GM18511 (cell line): ENCODE measurements around the gene SYNGR3.
"Not testable (repeated sequence)": the region's sequence is repeated elsewhere in the genome, so short reads cannot be mapped to it uniquely, and the experiment has no call there.

Experiments
- ATAC-seq: cut with Tn5 transposase; IDR thresholded peaks from one replicate; pipeline ENCODE4 v1.9.1; 2021; ENCODE audit warnings: mild to moderate bottlenecking, moderate library complexity; ENCODE audit not compliant: unreplicated experiment

Gene SYNGR3

DNA sequence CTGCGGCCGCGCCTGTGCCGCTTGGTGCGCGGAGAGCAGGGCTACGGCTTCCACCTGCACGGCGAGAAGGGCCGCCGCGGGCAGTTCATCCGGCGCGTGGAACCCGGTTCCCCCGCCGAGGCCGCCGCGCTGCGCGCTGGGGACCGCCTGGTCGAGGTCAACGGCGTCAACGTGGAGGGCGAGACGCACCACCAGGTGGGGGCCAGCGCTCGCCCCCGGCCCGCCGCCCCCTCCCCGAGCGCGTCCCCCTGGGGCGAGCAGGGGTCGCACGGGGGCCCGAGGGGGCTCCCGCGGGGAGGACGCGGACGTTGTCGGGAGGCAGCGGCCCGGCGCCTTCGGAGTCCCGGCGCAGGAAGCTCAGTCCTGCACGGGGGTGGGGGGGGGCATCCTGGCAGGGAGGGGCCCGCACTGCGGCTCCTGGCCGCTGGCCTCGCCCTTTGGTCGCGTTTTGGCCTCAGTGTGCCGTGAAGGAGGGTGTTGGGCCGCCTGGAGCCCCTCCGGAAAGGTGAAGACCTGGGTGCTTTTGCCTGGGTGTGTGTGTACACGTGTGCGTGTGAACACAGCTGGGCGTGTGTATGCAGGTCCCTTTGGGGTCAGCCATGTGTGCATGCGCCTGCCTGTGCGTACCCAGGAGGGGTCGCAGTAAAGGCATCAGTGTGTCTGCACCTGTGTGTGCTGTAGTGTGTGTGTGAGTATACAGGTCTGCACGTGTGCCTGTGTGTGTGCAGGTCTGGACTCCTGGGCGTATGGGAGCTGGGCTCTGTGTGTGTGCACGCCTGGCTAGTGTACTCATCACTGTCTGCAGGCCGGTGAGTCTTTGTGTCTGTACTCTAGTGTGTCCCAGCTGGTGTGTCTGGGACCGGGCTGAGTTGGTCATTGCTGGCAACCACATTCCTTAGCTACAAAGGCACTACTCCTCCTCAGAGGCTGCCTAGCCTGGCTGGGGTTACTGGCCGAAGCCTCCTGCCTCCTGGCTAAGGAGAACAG lies 37.5 kb downstream of the SYNGR3 start:
- no peak for ATAC-seq

DNA sequence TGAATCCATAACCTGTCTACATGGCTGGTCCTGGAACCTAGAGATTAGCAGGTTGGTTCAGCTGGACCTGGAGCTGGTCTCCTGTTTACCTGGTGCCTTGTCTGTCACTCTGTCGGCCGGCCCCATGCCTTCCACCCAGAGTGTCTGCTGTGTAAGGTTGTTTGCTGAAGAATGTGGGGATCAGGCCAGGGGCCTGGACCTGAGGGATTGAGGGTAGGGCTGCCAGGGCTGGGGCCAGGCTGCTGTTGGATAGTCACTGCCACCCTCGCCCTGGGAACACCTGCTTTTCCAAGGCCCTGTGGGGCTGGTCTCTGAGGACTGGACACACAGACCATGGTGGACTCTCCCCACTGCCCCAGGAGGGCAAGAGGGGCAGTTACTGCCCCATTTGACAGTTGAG lies 38.4 kb downstream of the SYNGR3 start:
- ATAC-seq: no peak

DNA sequence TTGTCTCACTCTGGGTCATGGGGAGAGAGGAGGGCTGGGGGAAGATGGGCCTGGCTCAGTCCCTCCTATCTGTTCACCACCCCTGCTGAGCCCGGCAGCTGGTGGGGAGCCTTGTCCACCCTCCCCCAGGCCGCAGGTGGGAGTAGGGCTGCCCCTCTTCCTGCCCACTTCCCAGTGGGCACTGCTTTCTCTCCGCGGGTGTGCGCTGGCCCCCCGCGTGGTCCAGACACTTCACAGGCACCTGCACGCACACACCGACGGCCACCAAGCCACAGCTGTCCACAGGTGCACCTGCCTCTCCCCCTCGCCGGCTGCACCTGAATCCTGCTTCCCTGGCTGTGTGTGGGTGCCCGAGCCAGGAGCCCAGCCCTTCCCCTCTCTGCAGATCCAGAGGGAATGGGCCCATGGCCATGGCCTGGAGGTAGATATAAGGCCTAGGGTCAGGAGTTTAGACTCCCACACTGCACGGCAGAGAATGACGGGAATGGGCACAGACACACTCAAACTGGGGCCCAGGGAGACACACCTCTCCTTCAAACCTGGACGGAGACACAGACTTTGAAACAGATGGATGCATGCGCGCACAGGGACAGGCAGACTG lies 39.0 kb downstream of the SYNGR3 start:
- no peak for ATAC-seq

DNA sequence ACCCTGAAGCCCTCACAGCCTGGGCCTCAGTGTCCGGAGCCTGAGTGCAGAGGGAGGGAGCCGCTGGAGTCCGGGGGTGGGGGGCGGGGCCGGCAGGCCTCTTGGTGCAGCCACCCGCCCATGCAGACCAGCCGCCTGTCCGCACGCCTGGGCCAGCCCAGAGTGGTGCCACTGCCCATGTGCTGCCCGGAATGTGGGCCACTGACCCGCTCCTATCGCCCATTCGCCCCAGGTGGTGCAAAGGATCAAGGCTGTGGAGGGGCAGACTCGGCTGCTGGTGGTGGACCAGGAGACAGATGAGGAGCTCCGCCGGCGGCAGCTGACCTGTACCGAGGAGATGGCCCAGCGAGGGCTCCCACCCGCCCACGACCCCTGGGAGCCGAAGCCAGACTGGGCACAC lies 39.6 kb downstream of the SYNGR3 start:
- no peak for ATAC-seq

DNA sequence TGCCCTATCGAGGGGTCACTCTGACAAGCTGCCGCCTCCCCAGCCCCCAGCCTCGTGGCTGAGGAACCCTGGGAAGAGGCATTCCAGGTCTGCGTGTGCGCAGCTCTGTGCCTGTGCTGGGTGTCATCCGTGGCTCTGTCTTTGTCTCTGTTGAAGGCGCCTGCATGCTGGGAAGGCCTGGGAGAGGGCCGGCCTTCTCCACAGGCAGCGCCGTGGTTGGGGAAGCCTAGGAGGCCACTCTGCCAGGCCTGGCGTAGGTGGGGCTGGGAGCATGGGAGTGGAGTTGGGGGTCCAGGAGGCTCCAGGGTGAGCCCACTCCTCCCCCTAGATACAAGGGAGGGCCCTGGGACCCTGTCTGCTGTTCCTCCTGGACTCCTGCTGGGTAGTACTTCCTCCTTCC lies 40.3 kb downstream of the SYNGR3 start:
- no peak for ATAC-seq

DNA sequence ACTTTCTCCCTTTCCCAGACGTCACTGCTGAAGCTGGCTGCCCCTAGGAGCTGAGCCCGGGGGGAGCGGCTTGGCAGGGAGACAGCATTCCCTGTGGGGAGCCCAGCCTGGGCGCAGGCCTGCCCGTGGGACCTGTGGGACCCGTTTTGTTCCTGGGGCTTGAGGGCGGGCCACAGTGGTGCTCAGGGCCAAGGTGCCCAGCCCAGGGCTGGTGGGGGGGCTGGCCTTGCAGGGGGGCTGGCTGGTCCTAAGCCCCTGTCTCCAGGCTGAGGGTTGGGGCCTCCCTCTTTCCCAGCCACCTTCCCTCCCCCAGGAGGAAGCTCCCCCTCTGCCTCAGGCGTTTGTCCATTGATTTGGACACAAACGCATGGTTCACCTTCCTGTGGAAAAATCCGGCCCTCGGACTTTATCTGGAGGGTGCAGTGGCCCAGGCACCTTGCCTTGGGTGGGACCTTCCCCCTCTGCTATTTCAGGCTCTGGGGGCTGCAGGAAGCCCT lies 41.4 kb downstream of the SYNGR3 start:
- ATAC-seq: no peak

DNA sequence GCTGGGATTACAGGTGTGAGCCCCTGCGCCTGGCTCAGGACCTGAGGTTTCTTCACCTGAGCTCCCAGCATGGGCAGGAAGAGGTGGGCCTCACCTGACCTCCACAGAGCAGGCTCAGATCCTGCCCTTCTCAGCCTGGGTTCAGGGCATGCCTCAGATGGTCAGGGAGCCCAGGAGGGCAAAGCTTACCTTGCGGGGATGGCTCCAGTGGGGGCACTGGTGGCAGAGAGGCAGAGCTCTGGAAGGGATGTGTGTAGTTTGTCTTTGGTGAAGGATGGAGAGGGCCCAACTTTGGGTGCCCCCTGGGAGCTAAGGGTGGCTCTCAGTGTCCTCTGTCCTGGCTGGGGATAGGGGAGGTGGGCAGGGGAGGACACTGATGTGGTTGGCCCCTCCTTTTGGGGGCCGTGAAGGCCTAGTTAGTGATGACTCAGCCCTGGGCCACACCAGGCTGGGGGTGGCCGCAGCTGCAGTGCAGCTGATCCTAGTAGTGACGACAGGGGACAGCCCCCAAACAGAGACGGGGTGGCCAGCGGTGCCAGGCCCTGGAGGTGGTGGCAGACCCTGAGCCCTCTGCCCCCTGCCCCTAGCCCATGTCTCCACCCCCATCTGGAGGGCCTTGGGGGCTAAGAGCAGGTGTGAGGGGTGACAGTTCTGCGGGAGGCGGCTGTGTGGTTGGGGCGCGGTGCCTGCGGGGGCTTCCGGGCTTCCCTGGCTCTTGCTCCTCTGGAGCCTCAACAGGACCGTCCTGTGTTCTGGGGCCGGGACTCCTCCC lies 42.7 kb downstream of the SYNGR3 start:
- ATAC-seq: no peak

DNA sequence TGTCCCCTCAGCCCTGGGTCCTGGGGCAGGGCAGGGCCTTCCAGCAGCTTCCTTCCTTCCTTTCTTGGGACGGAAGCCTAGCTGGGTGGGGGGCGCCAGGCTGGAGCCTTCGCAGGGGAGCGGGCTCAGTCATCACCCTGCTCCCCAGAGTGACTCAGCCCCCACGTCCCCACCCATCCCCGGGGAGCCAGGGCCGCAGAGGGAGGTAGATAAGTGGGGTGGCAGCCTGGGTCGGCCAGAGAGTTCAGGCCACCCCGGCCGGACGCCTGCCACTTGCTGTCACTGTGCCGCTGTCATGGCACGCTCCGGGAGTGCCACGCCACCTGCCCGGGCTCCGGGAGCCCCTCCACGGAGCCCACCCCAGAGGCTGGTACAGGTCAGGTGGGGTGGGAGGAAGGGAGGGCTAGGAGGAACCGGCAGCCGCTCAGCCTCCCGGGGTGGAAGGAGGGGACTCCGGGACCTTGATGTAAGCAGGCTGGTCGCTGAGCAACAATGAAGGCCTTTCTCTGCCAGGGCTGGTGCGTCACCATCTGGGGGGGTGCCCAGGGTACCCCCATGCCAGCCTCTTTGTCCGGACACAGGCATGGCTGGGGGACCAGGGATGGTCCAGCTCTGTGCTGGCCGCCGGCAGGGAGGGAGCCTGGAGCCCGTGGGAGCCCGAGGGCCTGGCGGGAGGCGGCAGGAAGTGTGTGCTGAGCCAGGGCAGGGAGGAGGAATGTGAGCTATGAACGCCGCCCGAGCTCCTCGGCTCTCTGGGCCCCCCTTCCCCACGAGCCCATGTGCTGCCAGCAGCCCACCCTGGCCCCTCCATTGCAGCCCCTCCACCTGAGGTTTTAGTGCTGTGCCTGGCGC lies 43.5 kb downstream of the SYNGR3 start:
- no peak for ATAC-seq

DNA sequence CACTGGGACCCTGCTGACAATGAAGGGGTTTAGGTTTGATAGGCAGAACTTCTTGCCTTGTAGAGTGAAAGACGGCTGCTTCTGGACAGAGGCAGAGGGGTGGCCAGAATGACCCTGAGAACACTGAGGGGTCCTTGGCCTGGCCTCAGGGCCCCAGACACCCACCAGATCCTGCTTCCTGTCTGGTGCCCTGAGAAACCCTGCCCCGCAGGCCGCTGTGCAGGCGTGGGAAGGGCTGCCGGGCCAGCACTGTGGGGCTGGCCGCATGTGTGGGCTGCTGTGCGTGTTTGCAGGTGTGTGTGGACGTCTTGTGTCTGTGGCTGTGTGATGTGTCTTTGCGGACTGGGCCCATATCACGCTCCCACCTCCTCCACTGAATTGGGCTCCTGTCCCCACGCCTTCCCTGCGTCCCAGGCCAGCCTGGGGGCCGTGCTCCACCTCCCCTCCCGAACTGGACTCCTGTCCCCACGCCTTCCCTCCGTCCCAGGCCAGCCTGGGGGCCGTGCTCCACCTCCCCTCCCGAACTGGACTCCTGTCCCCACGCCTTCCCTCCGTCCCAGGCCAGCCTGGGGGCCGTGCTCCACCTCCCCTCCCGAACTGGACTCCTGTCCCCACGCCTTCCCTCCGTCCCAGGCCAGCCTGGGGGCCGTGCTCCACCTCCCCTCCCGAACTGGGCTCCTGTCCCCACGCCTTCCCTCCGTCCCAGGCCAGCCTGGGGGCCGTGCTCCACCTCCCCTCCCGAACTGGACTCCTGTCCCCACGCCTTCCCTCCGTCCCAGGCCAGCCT lies 44.3 kb downstream of the SYNGR3 start:
- ATAC-seq: not testable (repeated sequence)

DNA sequence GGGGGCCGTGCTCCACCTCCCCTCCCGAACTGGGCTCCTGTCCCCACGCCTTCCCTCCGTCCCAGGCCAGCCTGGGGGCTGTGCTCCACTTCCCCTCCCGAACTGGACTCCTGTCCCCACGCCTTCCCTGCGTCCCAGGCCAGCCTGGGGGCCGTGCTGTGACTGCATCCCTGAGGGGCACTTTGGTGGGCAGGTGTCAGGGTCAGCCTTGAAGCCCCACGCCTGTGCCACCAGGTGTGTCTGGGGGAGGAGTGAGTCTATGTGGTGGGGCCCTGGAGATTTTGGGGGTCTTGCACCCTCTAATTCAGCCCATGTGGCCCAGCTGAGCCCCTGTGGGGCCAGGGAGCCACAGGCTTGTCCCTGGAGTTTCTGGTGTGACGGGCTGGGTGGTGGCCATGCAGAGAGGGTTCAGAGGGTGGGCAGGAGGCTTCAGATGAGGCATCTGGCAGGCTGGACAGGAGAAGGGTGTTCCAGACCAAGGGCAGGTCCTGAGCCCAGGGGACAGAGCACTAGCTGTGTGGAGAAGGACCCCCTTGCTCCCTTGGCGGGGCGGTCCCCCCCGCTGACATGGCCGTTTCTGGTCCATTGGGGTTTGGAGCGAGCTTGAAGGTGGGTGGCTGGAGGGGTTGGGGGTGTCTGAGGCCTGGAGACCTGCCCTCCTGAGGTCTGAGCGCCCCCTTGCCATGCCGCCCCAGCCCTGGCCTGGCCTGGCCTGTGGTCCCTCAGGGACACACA lies 45.1 kb downstream of the SYNGR3 start:
- no peak for ATAC-seq

DNA sequence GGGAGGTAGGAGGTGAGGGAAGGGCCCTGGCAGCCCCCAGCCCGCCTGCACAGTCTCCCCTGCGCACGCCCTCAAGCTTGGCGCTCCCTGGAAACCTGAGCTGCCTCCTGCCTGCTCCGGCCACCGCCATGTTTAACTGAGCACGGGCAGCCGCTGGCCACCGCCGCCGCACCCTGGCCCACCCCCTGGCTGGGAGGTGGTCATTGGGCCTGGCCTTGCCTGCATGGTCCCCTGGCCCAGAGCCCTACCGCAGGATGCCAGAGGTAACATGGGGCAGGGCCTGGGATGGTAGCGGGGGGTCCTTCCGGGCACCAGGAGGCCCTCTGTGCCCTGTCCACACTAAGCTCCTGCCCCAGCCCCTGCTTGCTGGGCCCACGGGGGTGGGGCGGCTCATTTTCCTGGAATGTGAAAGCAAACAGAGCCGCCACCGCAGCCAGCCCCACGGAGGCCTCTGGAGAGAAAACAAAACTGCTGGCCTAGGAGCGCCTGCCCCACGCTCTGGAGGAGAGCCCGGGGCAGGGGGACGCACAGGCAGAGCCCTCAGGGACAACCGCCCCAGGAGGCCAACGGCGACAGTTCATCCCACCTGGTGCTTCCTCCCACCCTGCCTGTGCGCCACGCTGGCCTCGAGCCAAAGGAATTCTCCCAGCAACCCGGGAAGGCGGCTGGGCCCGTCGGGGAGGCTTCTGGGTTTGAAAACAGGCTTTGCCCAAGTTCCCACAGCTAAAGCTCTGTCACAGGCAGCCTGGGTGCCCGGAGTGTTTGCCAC lies 45.8 kb downstream of the SYNGR3 start:
- no peak for ATAC-seq

DNA sequence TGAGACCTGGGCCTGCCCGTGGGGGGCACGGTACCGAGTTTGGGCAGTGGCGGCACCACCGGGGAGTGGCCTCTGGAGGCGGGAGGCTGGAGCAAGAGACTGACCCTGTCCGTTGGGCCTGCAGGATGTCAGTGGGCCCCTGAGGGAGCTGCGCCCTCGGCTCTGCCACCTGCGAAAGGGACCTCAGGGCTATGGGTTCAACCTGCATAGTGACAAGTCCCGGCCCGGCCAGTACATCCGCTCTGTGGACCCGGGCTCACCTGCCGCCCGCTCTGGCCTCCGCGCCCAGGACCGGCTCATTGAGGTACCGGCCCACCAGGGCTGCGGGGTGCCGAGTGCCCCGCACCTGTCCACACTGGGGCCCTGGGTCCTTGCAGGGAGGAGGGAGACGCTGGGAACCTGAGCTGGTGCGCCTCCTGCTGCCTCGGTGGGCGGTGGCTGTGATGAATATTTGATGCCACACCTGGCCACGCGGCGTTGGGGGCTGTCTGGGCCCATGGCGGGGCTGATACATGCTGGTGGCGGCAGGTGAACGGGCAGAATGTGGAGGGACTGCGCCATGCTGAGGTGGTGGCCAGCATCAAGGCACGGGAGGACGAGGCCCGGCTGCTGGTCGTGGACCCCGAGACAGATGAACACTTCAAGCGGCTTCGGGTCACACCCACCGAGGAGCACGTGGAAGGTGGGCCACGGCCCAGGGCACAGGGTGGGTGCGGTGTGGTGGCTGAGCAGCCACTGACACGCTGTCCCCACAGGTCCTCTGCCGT lies 46.6 kb downstream of the SYNGR3 start:
- ATAC-seq: no peak

DNA sequence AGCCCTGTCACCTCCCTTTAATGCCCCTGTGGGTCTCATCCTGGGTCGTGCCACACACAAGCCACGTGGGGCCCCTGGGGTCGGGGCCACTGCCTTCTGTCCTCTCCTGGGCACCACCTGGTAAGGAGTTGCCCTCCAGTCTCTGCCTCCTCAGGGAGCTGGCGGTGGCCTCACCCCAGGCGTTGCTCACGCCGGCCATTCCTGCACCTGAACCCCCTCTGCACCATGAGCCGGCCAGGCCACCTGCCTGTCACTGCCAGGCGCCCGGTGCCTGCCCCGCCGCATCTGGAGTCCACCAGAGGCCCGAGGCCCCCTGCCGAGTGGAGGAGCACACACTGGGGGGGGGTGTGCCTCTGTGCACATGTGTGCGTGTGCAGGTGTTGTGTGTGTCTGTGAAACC lies 47.3 kb downstream of the SYNGR3 start:
- no peak for ATAC-seq

DNA sequence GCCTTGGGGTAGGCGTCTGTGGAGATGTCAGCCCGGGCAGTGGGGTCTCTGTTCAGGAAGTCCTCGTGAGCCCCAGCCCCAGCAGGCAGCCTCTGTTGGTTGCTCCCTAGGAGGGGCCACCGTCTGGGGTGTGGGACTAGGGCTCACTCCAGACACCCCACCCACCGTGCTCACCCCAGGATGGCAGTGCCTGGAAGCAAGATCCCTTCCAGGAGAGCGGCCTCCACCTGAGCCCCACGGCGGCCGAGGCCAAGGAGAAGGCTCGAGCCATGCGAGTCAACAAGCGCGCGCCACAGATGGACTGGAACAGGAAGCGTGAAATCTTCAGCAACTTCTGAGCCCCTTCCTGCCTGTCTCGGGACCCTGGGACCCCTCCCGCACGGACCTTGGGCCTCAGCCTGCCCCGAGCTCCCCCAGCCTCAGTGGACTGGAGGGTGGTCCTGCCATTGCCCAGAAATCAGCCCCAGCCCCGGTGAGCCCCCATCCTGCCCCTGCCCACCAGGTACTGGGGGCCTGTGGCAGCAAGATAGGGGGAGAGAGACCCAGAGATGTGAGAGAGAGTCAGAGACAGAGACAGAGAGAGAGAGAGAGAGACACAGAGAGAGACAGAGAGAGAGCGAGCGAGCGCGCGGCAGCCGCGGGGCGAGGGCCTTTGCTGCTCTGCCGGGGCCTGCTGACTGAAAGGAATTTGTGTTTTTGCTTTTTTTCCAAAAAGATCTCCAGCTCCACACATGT lies 48.0 kb downstream of the SYNGR3 start:
- no peak for ATAC-seq

DNA sequence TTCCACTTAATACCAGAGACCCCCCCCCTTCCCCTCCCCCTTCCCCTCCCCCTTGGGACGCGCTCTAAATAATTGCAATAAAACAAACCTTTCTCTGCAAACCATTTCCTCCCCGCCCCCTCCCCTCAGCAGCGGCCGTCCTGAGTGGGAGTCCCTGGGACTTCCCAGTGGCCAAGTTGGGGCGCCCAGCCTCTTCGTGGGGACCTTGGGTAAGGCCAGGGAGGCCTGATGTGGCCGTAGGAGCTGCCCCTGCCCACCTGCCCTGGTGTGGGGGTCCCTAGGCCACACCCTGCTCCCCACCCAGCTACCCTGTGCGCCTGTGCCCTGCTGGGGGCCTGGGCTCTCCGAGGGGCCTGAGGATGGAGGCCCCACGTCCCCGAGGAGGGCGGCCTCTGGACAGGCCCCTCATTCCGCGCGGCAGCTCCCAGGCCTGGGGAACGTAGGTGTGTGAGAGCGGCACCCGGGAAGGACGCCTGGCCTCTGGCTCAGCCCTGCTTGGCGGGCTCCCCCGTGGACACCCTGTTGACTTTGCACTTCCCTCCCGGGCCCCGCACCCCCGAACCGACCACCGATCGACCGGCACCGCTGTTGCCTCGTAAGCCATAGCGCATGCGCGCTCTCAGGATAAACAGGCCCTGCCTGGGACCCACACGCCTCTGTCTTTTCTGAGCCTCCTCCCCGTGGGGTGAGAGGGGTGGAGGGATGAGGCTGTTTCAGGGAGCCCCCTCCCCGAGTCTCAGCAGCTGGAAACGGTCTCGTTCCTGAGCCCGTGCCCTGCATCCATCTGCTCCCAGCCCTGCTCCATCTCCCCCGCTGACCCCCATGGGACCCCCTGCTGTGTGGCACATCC lies 48.8 kb downstream of the SYNGR3 start:
- ATAC-seq: no peak
